Measurements from ENCODE around the gene USP25.

GRCh38 chr21:15788847-15789523, 59.2 kb downstream of the USP25 start:
- TF ChIP-seq CTCF (IDR thresholded peaks at IDR 0.05) (no peak), SP1 (CRISPR knock-in tag; conservative IDR thresholded peaks at IDR 0.05) (no peak), JUN (CRISPR knock-in tag; IDR thresholded peaks at IDR 0.05) (no peak), OVOL2 (CRISPR knock-in tag; IDR thresholded peaks at IDR 0.05; ENCODE audit: borderline replicate concordance) (no peak), MAX (CRISPR knock-in tag; IDR thresholded peaks at IDR 0.05) (no peak)
